NCI-H460 (cell line): Measurements from ENCODE around the gene SEMA4D. TPM values are rescaled to one million over a fixed set of nuclear protein-coding genes. Genes with fewer than 3 reads are reported as not detected.

Source experiments
- DNase-seq: peaks from one replicate; pipeline ENCODE4 v3.0.0-alpha.2; 2016; ENCODE audit warnings: low read depth; ENCODE audit errors: extremely low read depth
- total RNA-seq: library from RNA; depleted of rRNA; stranded (reverse); fragments of >200 nt; shearing (Covaris generic); gene quantifications from 2 replicates; pipeline ENCODE4 v1.2.3, GENCODE V29; 2014

Gene SEMA4D
- total RNA-seq, 1 experiment from 2014 or later = 2.3 TPM

DNA sequence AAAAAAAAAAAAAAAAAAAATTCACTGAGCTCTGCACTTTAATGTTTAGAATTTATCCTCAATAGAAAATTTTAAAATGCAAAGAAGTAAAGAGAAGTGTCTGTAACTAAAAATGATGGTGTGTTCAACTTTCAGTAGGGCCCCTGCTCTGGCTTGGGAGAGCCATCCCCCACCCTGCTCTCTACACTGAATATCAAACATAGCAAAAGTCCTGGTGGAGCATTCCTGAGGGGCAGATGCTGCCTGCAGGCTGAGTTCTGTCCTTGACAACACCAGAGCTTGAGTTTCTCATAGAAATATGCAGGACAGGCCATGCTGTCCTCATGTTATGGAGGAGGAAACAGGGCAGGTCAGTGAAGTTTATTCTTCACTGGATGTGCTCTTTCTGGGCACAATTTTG is 7.1 kb upstream of the SEMA4D start:
- DNase-seq = no peak

DNA sequence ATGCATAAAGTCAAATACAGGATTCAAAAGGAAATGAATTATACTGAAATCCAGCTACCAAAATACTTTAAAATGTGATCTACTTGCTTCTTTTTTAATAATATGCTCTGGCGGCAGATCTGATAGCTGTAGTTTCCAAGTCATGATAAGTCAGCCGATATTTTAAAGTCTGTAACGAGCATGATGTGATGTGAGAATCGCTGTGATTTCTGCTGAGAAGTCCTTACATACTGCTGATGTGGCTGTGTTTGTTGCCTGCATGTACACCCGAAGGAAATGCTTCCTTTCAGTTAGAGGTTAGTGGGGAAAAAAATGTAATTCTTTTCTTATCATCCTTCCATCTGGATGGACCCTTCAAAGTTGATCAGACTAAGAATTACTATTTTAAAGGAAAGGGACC is 4.8 kb upstream of the SEMA4D start:
- DNase-seq = no peak

DNA sequence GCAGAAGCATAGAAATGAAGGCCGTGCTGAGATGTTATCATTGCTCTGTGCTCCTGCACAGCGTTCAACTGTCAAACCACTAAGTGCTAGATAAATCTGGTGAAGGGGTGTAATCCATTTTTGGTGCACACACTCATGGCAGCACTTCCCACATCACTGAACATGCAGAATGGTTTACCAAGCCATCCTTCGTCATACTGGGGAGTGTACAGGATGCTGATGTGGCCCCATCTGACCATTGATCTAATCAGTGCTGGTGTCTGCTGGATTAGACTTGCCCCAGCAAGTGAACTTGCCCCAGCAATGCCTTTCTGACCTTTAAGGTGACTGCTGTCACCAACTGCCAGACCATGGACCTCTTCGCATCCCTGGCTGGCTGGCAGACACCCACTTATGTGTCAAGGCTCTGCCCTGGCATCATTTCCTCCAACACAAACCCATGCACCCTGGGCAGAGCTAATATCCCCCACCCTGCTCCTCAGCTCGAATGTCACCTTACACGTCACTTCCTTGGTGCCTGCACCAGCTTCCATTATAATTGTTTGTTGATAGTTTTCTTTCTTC is 4.2 kb upstream of the SEMA4D start:
- no peak for DNase-seq

DNA sequence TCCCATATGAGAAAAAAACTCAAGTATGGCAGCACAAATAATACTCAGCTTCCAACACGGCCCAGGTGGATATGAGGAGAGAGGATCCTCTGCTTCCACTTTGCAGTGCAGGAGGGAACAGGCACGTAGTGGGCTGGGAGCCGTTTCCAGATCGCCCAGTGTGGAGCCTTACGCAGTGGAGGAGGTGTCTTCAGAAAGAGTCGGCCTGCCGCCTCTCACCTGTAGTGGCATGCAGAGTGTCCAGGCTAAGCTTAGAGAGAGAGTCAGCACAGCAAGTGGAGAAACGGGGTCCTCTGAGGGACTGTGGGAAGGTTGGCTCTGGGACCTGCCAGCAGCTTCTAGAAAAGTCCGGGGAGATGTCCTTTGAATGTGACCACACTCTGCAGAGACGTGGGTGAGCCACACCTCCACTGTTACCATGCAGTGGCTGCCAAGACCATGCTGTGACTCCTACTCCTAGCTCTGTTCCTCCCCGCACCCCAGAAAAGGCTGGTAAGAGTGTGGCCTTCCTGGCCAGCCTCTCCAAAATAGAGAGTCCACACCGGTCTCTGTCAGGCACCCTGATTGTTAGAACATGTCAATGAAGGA is 3.5 kb upstream of the SEMA4D start:
- DNase-seq = no peak

DNA sequence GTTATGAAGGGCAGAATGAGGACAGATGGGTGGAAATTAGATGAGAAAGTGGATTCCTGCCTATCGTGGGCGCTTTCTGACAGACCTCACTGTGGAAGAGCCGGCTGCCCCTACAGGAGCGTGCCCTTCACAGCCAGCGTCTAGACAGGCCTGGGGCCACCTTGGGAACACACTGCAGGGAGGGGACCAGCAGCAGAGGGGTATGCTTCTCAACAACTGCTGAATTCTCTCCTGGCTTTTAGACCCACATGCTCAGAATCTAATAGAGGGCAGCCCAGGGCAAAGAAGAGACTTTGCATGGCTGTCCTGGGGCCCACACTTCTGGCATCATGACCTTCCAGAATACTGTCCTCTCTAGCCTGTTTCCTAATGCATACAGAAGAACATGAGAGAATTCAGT is 2.1 kb upstream of the SEMA4D start:
- DNase-seq = no peak

DNA sequence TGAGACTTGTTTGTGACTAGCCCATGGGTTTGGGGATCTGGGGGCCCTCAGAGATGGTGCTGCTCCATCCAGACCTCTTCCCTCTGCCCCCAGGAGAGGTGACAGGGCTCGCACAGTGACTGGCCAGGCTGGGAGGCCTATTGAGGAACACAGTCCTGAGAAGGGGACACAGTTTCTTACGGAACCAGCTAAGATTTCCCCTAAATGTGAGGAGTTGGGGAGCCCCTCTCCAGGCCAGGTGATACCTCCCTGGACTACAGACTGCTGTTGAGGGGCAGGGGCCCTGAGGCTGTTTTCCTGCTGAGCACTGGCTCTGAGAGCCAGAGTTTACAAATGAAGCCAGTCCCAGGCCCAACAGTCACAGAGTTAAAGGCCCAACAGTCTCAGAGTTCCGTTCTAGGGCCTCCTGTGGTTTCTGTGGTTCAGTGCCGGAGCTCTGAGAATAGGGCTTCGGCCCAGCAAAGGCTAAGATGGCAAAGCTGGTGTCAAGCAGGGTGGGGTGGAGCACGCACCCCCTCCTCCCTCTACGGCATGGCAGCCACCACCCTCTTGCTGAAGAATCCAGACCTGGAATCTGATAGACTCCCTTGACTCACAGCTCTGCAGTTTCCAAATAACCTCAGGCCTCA is 1.1 kb upstream of the SEMA4D start:
- no peak for DNase-seq

DNA sequence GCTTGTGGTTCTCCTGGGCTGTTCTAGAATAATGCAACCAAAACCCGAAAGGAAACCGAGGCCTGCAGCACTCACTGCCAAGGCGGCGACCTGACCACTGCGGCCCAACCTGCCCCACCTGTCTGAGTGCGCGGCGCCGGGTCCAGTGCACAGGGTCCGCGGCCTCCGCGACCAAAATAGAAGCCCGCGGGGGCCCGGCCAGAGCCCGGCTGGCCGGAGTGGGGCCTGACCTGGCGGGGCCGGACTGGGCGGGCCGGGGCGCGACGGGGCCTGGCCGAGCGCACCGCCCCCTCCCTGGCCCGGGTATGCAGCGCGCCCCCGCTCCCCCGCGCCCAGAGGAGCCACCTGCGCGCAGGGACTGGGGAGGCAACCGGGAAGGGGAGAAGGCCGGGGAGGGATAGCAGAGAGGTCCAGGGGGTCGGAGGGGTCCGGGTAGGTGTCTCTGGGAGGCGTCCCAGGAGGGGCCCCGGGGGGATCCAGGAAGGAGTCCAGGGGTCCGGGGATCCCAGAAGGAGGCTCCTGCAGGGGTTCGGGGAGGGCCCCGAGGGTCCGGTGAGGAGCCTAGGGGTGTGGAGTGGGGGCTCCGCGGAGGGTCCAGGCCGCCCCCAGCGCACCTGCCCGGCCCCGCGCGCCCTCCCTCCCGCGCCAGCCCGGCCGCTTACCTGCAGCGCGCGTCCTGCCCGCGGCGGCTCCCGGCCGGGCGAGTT is 503 bp downstream of the SEMA4D start:
- DNase-seq = no peak

DNA sequence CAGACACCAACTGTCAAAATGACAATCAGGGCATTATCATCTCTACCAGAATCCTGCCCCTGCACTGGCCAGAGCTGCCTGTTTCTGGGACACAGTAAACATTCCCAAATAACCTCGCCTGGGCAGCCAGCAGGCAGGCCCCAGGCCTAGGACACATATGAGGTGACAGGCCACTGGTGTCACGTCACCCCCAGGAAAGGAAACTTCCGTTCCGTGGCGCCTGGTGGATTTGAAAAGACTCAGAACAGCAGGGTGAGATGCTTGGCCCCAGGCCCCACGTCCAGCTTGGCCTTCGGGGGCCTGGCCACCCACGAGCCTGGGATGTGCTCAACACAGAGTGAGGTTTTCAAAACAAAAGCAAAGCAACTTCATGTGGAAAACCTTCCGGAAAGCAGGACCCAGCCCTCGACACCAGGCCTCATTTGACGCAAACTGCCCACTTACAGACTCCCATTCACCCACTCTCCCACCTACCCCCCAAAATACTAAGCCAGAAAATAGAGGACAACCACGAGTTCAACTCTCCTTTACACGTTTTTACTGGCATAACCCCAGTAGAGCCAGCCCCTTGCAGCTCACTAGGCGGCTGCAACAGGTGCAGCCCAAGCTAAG is 1.2 kb downstream of the SEMA4D start:
- DNase-seq = no peak

DNA sequence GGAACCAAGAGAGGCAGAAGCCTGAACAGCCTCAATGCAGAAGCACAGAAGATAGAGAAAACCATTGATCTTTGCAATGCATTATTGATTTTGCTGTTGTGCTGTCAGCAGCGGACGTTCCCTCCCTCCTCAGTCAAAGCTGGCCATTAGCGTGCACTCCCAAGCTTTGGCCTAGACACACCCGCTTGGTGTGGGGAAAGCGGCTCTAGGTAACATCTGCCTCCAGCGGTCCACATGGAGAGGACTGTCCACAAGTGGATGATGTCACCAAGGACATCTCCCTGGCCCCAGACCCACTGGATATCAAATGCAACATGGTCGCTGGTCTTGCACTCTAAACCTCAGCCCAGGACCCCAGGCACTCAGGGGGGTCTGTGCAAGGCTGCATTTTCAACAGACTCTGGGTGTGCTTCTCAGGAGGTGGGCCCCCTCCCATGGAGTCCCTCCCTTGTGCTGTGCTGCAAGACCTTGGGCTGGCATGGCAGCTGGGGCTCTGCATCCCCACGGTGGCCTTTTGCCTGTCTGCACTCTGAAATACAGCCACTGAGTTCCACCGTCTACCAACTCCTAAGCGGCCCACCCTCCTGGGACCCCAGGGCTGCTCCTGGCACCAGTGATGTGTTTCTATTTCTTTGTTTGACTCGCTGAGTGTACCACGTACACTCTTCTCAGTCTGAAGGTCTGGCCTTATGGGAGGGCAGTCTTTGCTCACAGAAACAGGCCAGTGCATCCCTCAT is 1.9 kb downstream of the SEMA4D start:
- no peak for DNase-seq

DNA sequence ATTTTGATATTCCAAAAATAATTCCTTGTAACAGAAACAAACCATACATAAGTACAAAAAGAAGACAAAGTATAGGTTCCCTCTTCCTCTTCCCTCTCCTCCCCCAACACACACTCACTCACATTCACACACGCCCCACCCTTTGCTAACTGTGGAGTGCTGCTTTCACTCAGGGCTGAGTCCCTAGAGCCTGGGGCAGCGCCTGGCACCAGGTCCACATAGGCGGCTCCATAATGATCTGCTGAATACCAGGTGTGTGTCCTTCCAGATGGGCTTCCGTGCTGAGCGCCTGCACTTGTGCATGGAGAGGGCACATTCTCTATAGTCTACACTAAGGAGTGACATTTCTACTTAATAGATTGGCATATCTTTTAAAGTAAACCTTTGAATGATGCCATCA is 3.7 kb downstream of the SEMA4D start:
- DNase-seq = no peak

DNA sequence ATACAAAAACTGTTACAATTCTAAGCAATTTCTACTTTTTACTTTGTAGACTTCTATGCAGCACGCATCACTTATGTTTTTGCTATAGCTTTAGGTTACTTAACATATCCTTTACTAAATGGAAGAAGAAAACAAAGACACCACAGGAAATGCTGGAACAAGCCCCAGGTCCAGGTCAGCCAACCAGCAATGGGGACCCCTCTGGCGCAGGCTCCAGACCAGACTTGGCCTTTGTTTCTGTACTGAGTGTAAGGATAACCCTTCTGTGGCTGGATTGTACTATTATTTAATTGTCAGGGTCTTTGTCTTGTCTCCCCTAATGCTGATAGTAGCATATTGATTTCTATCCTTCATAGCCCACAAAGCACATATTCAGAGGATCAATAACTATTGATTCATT is 4.2 kb downstream of the SEMA4D start:
- no peak for DNase-seq

DNA sequence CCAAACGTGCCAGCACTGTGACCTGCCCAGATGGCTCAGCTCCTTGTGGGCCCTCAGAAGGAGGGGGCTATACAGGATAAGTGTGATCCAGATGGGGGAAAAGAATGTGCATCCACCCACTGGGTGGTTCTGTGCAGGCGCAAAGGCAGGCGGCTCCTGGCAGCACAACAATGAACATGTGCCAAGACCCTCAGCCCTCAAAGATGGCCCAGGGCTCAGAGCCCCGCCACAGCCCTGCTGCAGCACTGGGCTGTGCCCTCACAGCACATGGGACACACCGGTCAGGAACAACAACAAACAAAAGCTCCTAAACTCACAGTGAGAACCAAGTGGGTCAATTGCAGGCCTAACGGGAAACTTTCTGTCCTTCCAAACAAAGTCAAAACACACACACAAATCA is 4.7 kb downstream of the SEMA4D start:
- DNase-seq = no peak

DNA sequence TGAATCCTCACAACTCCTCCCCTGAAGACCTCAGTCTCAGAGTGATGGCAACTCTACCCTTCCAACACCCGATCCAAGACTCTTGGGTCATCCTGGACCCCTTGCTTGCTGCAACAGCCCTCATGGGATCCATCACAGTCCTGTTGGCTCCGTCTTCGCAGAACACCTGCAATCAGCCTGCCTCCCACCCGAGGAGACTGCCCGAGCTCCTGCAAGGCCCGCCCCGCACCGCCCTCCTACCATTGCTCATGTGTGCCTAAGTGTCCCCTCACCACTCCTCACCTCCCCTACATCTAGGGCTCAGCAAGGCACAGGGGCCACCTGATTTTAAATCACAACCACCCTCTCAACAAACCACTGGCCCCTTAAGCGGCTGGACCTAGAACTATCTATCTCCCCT is 5.3 kb downstream of the SEMA4D start:
- no peak for DNase-seq

DNA sequence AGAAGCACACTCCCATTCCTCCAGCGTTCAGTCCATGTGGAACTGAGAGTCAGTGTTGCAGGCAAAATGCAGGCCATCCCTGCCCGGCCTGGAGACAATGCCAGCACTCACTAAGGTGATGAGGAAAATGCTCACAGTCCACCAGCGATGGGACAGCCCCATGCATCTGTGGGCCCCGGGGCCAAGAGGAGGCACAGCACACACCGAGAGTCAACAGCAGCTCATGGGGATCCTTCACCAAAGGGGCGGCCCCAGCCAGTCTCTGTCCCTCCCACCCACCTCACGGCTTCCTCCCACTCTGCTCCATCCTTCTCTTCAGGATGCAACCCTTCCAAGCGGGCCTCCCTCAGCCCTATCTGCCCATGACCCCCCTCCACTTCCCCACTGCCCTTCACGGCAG is 6.2 kb downstream of the SEMA4D start:
- no peak for DNase-seq

DNA sequence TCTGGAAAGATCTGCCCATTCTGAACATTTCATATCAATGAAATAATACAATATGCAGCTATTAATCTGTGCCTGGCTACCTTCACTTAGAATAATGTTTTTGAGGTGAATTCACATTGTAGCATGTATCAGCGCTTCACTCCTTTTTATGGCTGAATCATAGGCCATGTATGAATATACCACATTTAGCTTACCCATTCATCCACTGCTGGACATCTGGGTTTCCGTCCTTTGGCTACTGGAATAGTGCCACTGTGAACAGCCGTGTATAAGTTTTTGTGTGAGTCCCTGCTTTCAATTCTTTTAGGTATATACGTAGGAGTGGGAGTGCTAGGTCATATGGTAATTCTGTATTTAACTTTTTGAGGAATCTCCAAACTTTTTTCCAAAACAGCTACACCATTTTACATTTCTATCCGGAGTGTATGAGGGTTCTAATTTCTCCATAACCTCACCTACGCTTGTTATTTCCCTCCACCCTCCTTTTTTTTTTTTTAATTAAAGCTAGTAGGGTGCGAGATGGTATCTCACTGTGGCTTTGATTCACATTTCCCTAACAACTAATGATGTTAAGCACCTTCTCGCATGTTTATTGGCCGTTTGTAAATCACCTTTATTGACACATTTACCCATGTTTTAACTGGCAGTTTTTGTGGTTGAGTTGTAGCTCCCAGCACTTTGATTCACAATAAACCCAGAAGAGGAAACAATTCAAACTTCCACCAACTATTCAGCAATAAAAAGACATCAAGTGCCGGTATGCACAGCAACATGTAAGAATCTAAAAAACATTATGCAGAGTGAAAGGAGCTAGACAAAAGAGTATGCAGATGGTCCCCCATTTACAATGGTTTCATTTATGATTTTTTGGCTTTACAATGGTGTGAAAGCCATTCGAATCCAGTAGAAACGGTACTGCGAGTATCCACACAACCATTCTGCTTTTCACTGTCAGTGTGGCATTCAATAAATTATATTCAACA is 8.1 kb downstream of the SEMA4D start:
- no peak for DNase-seq

DNA sequence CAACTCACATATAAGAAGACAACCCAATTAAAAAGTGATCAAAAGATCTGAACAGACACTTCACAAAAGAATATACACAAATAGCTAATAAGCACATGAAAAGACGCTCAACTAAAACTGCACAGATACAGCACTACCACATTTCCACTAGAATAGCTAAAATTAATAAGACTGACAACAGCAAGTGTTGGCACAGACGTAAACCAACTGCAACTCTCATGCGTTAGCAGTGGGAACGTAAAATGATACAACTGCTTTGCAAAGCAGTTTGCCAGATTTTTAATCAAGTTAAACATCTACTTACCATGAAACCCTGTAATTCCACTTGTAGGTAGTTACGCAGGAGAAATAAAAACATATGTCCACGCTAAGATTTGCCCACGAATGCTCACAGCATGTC is 9.0 kb downstream of the SEMA4D start:
- DNase-seq = no peak

DNA sequence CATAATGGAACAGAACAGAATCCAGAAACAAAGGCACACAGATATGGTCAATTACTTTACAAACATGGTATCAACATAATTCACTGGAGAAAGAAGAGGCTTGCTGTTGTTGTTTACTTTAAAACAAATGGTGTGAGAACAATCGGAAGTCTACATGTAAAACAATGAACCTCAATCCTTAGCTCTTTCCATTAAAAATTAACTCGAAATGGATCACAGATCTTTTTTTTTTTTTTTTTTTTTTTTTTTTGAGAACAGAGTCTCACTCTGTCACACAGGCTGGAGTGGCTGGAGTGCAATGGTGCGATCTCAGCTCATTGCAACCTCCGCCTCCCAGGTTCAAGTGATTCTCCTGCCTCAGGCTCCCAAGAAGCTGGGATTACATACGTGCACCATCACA is 9.8 kb downstream of the SEMA4D start:
- DNase-seq = no peak

DNA sequence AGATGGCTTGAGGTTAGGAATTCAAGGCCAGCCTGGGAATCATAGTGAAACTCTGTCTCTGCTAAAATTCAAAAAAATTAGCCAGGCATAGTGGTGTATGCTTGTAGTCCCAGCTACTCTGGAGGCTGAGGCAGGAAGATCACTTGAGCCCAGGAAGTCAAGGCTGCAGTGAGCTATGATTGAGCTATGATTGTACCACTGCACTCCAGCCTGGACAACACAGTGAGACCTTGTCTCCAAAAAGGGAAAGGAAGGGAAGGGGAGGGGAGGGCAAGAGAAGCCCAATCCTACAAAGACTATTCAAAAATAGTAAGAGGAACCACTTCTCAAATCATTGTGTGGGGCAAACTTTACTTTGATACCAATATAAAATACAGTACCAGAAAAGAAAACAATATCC is 11.2 kb downstream of the SEMA4D start:
- DNase-seq = no peak

DNA sequence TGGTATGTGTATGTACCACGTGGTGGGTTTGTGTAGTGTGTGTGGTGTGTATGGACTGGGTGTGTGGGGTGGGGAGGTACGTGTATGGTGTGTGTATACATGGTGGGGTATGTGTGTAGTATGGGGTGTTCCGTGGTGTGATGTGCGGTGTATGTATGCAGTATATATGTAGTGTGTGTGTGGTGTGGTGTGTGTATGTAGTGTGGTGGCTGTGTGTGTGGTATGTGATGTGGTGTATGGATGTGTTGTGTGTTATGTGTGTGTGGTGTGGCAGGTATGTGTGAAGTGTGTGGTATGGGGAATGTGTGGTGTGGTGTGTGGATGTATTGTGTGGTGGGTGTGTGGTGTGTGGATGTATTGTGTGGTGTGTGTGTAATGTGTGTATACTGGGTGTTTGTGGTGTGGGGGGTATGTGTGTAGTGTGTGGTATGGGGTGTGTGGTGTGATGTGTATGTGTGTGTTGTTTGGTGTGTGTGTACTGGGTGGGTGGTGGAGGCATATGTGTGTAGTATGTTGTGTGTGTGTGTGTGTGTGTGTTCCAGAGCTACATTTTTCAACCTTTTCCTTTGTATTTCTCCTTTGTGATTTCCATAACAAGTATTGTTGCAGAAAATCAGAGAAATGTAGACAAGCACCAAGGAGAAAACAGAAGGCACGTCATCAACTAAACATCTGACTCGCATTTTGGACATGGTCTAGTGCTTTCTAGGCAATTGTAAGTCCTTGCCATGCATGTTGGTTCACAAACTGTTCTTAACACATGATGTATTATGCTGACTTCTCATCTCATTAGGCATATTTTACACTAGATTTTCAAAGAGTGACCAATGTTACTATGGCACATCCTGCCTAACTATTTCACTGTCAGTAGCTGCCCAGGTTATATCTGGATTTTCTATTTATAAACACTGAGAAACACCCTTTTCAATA is 13.2 kb downstream of the SEMA4D start:
- no peak for DNase-seq
